ENCODE measurements around the gene F2. TPM values are rescaled to one million over a fixed set of nuclear protein-coding genes. Genes with fewer than 3 reads are reported as not detected.

The F2 gene
- total and polyA plus RNA-seq, 11 donors, result 0.08 to 0.18 (median 0.17) TPM; not detected in 8

- H3K27me3 ChIP-seq, result no peaks in the 10 kb centered on the region
- no peak overlapping the region for H3K4me3 ChIP-seq
- no peaks in the 10 kb centered on the region for H3K9me3 ChIP-seq
- DNase-seq (no peak), ATAC-seq (no peak)
- no peak overlapping the region for H3K27ac ChIP-seq
- no peak for TF ChIP-seq POLR2A (IDR thresholded peaks at IDR 0.05)
- no peak for TF ChIP-seq CTCF (IDR thresholded peaks at IDR 0.05)
- H3K4me1 ChIP-seq, result peaks cover 0 to 51% (median 26%) of the 10 kb centered on the region in 12 donors
- peaks cover 0 to 97% (median 91%) of the 10 kb centered on the region in 9 donors for H3K36me3 ChIP-seq
- intact Hi-C loops (cut with DNase I), result no loop called here
- 92 to 100% (median 96%) methylated on average over 1 of the region's 1 CpG for WGBS, 4 donors
Observed at GRCh38 chr11:46690702-46691101, 28.3 kb upstream of the F2 start.

GRCh38 chr11:46692450-46692849 is 26.6 kb upstream of the F2 start:
- 48 to 69% (median 65%) methylated on average over 4 of the region's 4 CpGs for WGBS, 4 donors
- intact Hi-C loops (cut with DNase I), result no loop called here
- Histone ChIP-seq H3K27ac (peak overlapping the region in 1 of 12 donors; percentile 24), H3K4me1 (peaks cover 0 to 55% (median 38%) of the 10 kb centered on the region in 12 donors), H3K9me3 (no peaks in the 10 kb centered on the region), H3K4me3 (no peak overlapping the region), H3K27me3 (no peaks in the 10 kb centered on the region), H3K36me3 (peaks cover 0 to 93% (median 77%) of the 10 kb centered on the region in 9 donors)
- TF ChIP-seq POLR2A (IDR thresholded peaks at IDR 0.05) (no peak), CTCF (IDR thresholded peaks at IDR 0.05) (no peak)
- DNase-seq, result no peak
- no peak for ATAC-seq

- Histone ChIP-seq H3K27me3 (no peaks in the 10 kb centered on the region), H3K9me3 (no peaks in the 10 kb centered on the region), H3K27ac (peak overlapping the region in 10 of 12 donors; percentile 30 to 95 (median 66)), H3K4me3 (no peak overlapping the region), H3K4me1 (peaks cover under 1 to 55% (median 47%) of the 10 kb centered on the region in 12 donors), H3K36me3 (peaks cover 0 to 82% (median 65%) of the 10 kb centered on the region in 9 donors)
- peak in 2 of 4 donors; percentile 14 to 17 for ATAC-seq
- intact Hi-C loops (cut with DNase I), result no loop called here
- TF ChIP-seq CTCF (IDR thresholded peaks at IDR 0.05) (no peak), POLR2A (IDR thresholded peaks at IDR 0.05) (no peak)
- 47 to 67% (median 52%) methylated on average over 1 to 2 of the region's 2 CpGs for WGBS, 4 donors
- DNase-seq, result no peak
Observed at GRCh38 chr11:46693597-46694012, 25.4 kb upstream of the F2 start.

- 68 to 85% (median 74%) methylated on average over 6 of the region's 6 CpGs for WGBS, 4 donors
- TF ChIP-seq CTCF (IDR thresholded peaks at IDR 0.05) (no peak), POLR2A (IDR thresholded peaks at IDR 0.05) (no peak)
- no peak for ATAC-seq
- peaks cover 0 to 77% (median 61%) of the 10 kb centered on the region in 9 donors for H3K36me3 ChIP-seq
- no peaks in the 10 kb centered on the region for H3K27me3 ChIP-seq
- peaks cover 4 to 60% (median 50%) of the 10 kb centered on the region in 12 donors for H3K4me1 ChIP-seq
- H3K9me3 ChIP-seq, result no peaks in the 10 kb centered on the region
- intact Hi-C loops (cut with DNase I), result no loop called here
- no peak overlapping the region for H3K4me3 ChIP-seq
- peak overlapping the region in 10 of 12 donors; percentile 30 to 95 (median 66) for H3K27ac ChIP-seq
- no peak for DNase-seq
Observed at GRCh38 chr11:46694072-46694471, 24.9 kb upstream of the F2 start.

Data from heart left ventricle (tissue), 16 donors.